Measurements from ENCODE around the gene CREM. TPM values are rescaled to one million over a fixed set of nuclear protein-coding genes. Genes with fewer than 3 reads are reported as not detected.
A peak's percentile ranks its signal among the peaks of the same experiment; 100 is the strongest.

CREM gene
- total and polyA plus RNA-seq, 10 of the 15 experiments (the other 5 are each of a cell fraction or from before 2014, with no cell fraction given): 51.3 to 115 (median 70.6) TPM

DNA sequence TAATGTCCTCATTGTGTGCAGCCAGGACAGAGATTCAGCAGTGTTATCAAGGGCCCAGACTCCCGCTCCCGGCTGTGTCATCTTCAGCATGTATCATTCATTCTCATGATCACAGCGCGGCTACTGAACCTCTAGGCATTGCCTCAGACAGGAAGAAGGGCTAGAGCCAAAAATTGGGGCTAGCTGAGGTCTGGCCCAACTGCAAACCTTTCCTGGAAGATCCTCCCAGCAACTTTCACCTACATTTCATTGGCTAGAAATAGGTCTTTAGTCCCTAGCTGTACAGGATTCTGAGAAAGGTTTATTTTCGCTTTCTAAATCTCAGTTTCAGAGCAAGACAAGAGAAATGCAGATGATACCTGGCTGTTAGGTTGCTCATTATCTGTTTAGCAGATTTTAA lies 81.9 kb downstream of the CREM start:
- RAD21 ChIA-PET (ENCODE audit: unreplicated experiment): interaction anchor here (1.5 to 4.2 kb wide), 7 partner anchors 11 to 88 kb away, joined by 3 to 33 read pairs (median 6); partner anchors contain the start of gene CREM
- TF ChIP-seq JUNB (IDR thresholded peaks at IDR 0.05): 0 out of 2 replicates have a peak, but pooled peaks have one; percentile 6
- TF ChIP-seq GABPA (IDR thresholded peaks at IDR 0.05; ENCODE audit: low read depth): 0 out of 2 replicates have a peak, but pooled peaks have one; percentile 9
- no peak for TF ChIP-seq ETV6 (conservative IDR thresholded peaks at IDR 0.05 in 1 of 2, IDR thresholded peaks at IDR 0.05 in 1 of 2; ENCODE audit: borderline replicate concordance in 1 of 2, low read depth in 1 of 2)
- TF ChIP-seq ZNF24 (IDR thresholded peaks at IDR 0.05): peak; percentile 83
- 0 out of 2 replicates have a peak, but pooled peaks have one; percentile 25 for TF ChIP-seq CREM (IDR thresholded peaks at IDR 0.05; ENCODE audit: low read depth)
- TF ChIP-seq PAX8 (IDR thresholded peaks at IDR 0.05): no peak
- no peak for TF ChIP-seq NR2F1 (conservative IDR thresholded peaks at IDR 0.05)
- peak; percentile 73 for TF ChIP-seq NFYB (IDR thresholded peaks at IDR 0.05; ENCODE audit: insufficient read depth, low read depth, low read length)
- TF ChIP-seq GATAD2B (conservative IDR thresholded peaks at IDR 0.05; ENCODE audit: low read depth): no peak
- TF ChIP-seq, protein P1, sequence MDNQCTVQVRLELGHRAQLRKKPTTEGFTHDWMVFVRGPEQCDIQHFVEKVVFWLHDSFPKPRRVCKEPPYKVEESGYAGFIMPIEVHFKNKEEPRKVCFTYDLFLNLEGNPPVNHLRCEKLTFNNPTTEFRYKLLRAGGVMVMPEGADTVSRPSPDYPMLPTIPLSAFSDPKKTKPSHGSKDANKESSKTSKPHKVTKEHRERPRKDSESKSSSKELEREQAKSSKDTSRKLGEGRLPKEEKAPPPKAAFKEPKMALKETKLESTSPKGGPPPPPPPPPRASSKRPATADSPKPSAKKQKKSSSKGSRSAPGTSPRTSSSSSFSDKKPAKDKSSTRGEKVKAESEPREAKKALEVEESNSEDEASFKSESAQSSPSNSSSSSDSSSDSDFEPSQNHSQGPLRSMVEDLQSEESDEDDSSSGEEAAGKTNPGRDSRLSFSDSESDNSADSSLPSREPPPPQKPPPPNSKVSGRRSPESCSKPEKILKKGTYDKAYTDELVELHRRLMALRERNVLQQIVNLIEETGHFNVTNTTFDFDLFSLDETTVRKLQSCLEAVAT (IDR thresholded peaks at IDR 0.05): peak; percentile 47; the same call in 1 of the 2 replicates
- FAIRE-seq (peak; percentile 97), DNase-seq (ENCODE audit: low read depth, low spot score) (no peak), ATAC-seq (peak; percentile 89)
- Histone ChIP-seq H3K4me1 (ENCODE audit: control insufficient read depth, insufficient read depth, low read length) (peaks cover 14% of the 10 kb centered on the region), H4K20me1 (ENCODE audit: control insufficient read depth, insufficient read depth) (no peaks in the 10 kb centered on the region), H3K4me2 (ENCODE audit: control insufficient read depth, insufficient read depth) (peak overlapping the region; percentile 73), H3K9ac (ENCODE audit: control insufficient read depth, insufficient read depth, low read length) (no peak overlapping the region), H3K4me3 (no peak overlapping the region), H3K9me3 (replicated peaks; ENCODE audit: control insufficient read depth, insufficient read depth, low read length) (no peaks in the 10 kb centered on the region), H2AFZ (ENCODE audit: control insufficient read depth, low read depth, low read length) (peak overlapping the region; percentile 68), H3K36me3 (ENCODE audit: control insufficient read depth in 2 of 2, insufficient read depth in 2 of 2, low read length in 1 of 2) (no peaks in the 10 kb centered on the region; a peak in 1 of 4 replicates), H3K79me2 (ENCODE audit: control insufficient read depth, insufficient read depth, low read length) (no peaks in the 10 kb centered on the region), H3K27ac (ENCODE audit: control insufficient read depth, insufficient read depth) (peak overlapping the region; percentile 49), H3K27me3 (replicated peaks in 1 of 2; ENCODE audit: control insufficient read depth in 2 of 2, insufficient read depth in 2 of 2, low read length in 1 of 2) (no peaks in the 10 kb centered on the region)
- POLR2A ChIA-PET: interaction anchor here (2.7 kb wide), 1 partner anchor 12 kb away, joined by 10 read pairs; no protein-coding TSS in a partner anchor
- WGBS (ENCODE audit: insufficient coverage, insufficient replicate concordance, low lambda C conversion rate, missing lambda C conversion rate): 76% methylated on average over 5 of the region's 5 CpGs
- BruUV-seq (replicated peaks): no TSS peak
- in situ Hi-C loops (cut with MboI) (no loop called here), intact Hi-C loops (cut with micrococcal nuclease; ENCODE audit: unreplicated experiment) (no loop called here)
- CTCF ChIA-PET: interaction anchor here (0.6 to 7.5 kb wide), 10 partner anchors 9 to 214 kb away, joined by 3 to 46 read pairs (median 6); partner anchors contain the start of gene CREM
- SMC1A ChIA-PET (ENCODE audit: uncharacterized antibody, unreplicated experiment): interaction anchor here (1.3 to 6.9 kb wide), 9 partner anchors 8 to 85 kb away, joined by 3 to 56 read pairs (median 5); partner anchors contain the start of gene CREM

Measured in GM12878 (cell line).